ENCODE data around the gene HOGA1. TPM values are rescaled to one million over a fixed set of nuclear protein-coding genes. Genes with fewer than 3 reads are reported as not detected.
"Not testable (repeated sequence)": the region's sequence is repeated elsewhere in the genome, so short reads cannot be mapped to it uniquely, and the experiment has no call there.

Gene HOGA1
- polyA plus RNA-seq, 1 donor (not counting 4 experiments of a cell fraction or from before 2014, with no cell fraction given) = 1.0 TPM

DNA sequence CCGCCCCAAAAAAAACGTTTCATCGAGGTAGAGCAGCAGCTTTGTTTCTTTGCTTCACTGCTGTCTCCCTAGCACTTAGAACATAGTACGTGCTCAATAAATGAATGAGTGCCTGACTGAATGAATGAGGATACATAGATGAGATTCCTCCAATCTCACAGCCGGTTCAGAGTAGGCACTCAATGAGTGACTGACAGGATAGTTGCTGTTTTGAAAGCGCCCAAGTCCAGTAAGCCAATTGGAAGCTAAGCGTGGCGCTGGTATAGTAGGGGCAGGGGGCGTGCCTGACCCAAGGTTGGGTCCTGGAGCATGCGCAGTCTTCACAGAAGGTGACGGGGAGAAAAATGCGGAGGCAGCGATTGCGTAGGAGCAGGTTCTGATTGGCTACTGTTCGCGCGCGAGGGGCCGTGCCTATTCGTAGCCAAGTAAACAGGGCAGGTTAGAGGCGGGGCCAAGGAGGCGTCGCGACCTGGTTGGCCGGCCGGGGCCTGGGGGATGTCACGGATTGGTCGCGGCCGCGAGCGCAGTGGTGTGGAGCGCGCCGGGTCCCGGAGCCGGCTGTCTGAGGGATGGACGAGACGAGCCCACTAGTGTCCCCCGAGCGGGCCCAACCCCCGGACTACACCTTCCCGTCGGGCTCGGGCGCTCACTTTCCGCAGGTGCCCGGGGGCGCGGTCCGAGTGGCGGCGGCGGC lies 56.1 kb downstream of the HOGA1 start, which contains the start of gene PI4K2A:
PI4K2A (plus strand) TSS at position 498 of the 694 bp plus-strand sequence; CDS start at position 570, 72 bp downstream.
- Histone ChIP-seq H3K4me2 (ENCODE audit: control insufficient read depth, extremely low read depth, insufficient read depth, low read depth, low read length) (peak within 1 kb of the TSS; percentile 94), H3K27ac (ENCODE audit: control insufficient read depth, insufficient read depth, low read length) (peak within 1 kb of the TSS; percentile 80), H3K4me3 (ENCODE audit: control insufficient read depth in 2 of 3, extremely low read depth in 1 of 3, insufficient read depth in 2 of 3, low read depth in 1 of 3, low read length in 3 of 3) (peak within 1 kb of the TSS; percentile 88 to 94 (median 89)), H3K9ac (ENCODE audit: control insufficient read depth, extremely low read depth, insufficient read depth, low read length) (peak within 1 kb of the TSS; percentile 89), H2AFZ (ENCODE audit: control insufficient read depth, low read length) (peak within 1 kb of the TSS; percentile 85), H3K9me3 (ENCODE audit: control insufficient read depth, low read depth, low read length) (no peaks in the 10 kb centered on the region), H4K20me1 (ENCODE audit: control insufficient read depth, extremely low read depth, insufficient read depth, low read length) (no peaks in the 10 kb centered on the region), H3K27me3 (ENCODE audit: control insufficient read depth, extremely low read depth, insufficient read depth, low read length) (no peaks in the 10 kb centered on the region), H3K4me1 (ENCODE audit: control insufficient read depth, extremely low read depth, insufficient read depth, low read length) (peaks cover 5% of the 10 kb centered on the region), H3K36me3 (ENCODE audit: control insufficient read depth in 2 of 2, extremely low read depth in 1 of 2, insufficient read depth in 2 of 2, low read length in 2 of 2) (peaks cover 4 to 17% of the 10 kb centered on the region in 2 experiments), H3K9me1 (ENCODE audit: control insufficient read depth, extremely low read depth, insufficient read depth, low read length) (no peaks in the 10 kb centered on the region), H3K79me2 (ENCODE audit: control insufficient read depth, insufficient read depth, low read length) (peaks cover 45% of the 10 kb centered on the region)
- TF ChIP-seq EZH2 (IDR thresholded peaks at IDR 0.05; ENCODE audit: low read length) = no peak
- TF ChIP-seq, protein P1, sequence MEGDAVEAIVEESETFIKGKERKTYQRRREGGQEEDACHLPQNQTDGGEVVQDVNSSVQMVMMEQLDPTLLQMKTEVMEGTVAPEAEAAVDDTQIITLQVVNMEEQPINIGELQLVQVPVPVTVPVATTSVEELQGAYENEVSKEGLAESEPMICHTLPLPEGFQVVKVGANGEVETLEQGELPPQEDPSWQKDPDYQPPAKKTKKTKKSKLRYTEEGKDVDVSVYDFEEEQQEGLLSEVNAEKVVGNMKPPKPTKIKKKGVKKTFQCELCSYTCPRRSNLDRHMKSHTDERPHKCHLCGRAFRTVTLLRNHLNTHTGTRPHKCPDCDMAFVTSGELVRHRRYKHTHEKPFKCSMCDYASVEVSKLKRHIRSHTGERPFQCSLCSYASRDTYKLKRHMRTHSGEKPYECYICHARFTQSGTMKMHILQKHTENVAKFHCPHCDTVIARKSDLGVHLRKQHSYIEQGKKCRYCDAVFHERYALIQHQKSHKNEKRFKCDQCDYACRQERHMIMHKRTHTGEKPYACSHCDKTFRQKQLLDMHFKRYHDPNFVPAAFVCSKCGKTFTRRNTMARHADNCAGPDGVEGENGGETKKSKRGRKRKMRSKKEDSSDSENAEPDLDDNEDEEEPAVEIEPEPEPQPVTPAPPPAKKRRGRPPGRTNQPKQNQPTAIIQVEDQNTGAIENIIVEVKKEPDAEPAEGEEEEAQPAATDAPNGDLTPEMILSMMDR (optimal IDR thresholded peaks at IDR 0.05 in 1 of 3, IDR thresholded peaks at IDR 0.05 in 1 of 3, conservative IDR thresholded peaks at IDR 0.05 in 1 of 3; ENCODE audit: extremely low read depth in 1 of 3, insufficient read depth in 2 of 3, low read length in 3 of 3) = no peak
- DNase-seq (ENCODE audit: low read depth, low spot score) = peak; percentile 97
- dilution Hi-C loops (cut with MboI; ENCODE audit: extremely low pct_ligation_motif_present, low sequenced_read_pairs) = no loop called here
- FAIRE-seq = peak; percentile 89

DNA sequence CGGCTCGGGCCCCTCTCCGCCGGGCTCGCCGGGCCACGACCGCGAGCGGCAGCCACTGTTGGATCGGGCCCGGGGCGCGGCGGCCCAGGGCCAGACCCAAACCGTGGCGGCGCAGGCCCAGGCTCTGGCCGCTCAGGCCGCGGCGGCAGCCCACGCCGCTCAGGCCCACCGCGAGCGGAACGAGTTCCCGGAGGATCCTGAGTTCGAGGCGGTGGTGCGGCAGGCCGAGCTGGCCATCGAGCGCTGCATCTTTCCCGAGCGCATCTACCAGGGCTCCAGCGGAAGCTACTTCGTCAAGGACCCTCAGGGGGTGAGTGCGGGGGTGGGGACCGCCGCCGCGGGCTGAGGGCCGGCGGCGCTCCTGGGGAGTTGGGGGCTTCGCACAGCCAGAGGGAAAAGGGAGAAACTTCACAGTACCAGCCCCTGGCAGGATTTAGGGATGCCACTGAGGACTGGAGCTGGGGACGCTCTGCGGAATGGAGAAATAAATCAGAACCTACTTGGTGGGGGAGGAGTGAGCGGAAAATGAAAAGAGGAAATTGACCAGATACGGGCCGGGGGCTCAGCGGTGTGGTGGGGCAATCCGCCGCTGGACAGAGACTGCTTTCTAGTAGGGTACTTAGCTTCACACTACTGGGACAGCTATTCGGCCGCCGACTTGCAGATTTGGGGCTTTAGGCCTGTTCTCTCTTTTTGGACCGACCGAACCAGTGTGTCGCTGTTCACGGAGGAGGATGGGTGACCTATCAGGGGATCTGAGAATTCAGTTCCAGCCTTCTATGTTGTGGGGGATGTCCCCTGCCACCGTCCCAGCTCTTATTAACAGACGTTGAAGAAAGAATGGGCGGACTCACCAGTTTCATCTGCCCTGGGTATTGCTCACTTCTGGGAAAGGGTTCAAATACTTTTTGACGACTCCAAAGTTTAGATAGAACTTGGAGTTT lies 57.0 kb downstream of the HOGA1 start:
- dilution Hi-C loops (cut with MboI; ENCODE audit: extremely low pct_ligation_motif_present, low sequenced_read_pairs) = no loop called here
- Histone ChIP-seq H2AFZ (ENCODE audit: control insufficient read depth, low read length) (no peak overlapping the region), H3K79me2 (ENCODE audit: control insufficient read depth, insufficient read depth, low read length) (peaks cover 49% of the 10 kb centered on the region), H3K27ac (ENCODE audit: control insufficient read depth, insufficient read depth, low read length) (peak overlapping the region; percentile 80), H3K4me1 (ENCODE audit: control insufficient read depth, extremely low read depth, insufficient read depth, low read length) (peaks cover 5% of the 10 kb centered on the region), H3K9me3 (ENCODE audit: control insufficient read depth, low read depth, low read length) (no peaks in the 10 kb centered on the region), H3K9me1 (ENCODE audit: control insufficient read depth, extremely low read depth, insufficient read depth, low read length) (no peaks in the 10 kb centered on the region), H3K9ac (ENCODE audit: control insufficient read depth, extremely low read depth, insufficient read depth, low read length) (peak overlapping the region; percentile 89), H3K27me3 (ENCODE audit: control insufficient read depth, extremely low read depth, insufficient read depth, low read length) (no peaks in the 10 kb centered on the region), H3K4me2 (ENCODE audit: control insufficient read depth, extremely low read depth, insufficient read depth, low read depth, low read length) (peak overlapping the region; percentile 94), H4K20me1 (ENCODE audit: control insufficient read depth, extremely low read depth, insufficient read depth, low read length) (no peaks in the 10 kb centered on the region), H3K36me3 (ENCODE audit: control insufficient read depth in 2 of 2, extremely low read depth in 1 of 2, insufficient read depth in 2 of 2, low read length in 2 of 2) (peaks cover 4 to 17% of the 10 kb centered on the region in 2 experiments), H3K4me3 (ENCODE audit: control insufficient read depth in 2 of 3, extremely low read depth in 1 of 3, insufficient read depth in 2 of 3, low read depth in 1 of 3, low read length in 3 of 3) (peak overlapping the region; percentile 88 to 94 (median 89))
- TF ChIP-seq EZH2 (IDR thresholded peaks at IDR 0.05; ENCODE audit: low read length) = no peak
- TF ChIP-seq, protein P1 (optimal IDR thresholded peaks at IDR 0.05 in 1 of 3, IDR thresholded peaks at IDR 0.05 in 1 of 3, conservative IDR thresholded peaks at IDR 0.05 in 1 of 3; ENCODE audit: extremely low read depth in 1 of 3, insufficient read depth in 2 of 3, low read length in 3 of 3) = no peak
- DNase-seq (ENCODE audit: low read depth, low spot score) (no peak), FAIRE-seq (peak; percentile 52)

DNA sequence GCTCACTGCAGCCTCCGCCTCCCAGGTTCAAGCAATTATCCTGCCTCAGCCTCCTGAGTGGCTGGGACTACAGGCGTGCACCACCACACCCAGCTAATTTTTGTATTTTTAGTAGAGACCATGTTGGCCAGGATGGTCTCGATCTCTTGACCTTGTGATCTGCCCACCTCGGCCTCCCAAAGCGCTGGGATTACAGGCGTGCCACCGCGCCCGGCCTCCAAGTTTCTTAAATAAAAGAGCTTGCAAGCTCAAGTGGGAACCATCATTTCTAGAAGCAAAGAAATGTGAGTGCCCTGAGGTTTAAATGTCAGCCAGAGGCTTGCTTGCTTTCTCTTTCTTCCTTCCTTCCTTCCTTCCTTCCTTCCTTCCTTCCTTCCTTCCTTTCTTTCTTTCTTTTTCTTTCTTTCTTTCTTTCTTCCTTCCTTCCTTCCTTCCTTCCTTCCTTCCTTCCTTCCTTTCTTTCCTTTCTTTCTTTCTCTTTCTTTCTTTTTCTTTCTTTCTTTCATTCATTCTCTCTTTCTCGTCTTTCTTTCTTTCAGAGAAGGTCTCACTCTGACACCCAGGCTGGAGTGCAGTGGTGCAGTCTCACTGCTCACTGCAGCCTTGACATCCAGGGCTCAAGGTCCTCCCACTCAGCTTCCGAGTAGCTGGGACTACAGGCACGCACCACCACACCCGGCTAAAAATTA lies 58.4 kb downstream of the HOGA1 start:
- Histone ChIP-seq H3K4me1 (ENCODE audit: control insufficient read depth, extremely low read depth, insufficient read depth, low read length) (peaks cover 14% of the 10 kb centered on the region), H3K4me3 (ENCODE audit: control insufficient read depth in 2 of 3, extremely low read depth in 1 of 3, insufficient read depth in 2 of 3, low read depth in 1 of 3, low read length in 3 of 3) (peak overlapping the region in 2 of 3 experiments; percentile 88 to 89), H3K79me2 (ENCODE audit: control insufficient read depth, insufficient read depth, low read length) (peaks cover 58% of the 10 kb centered on the region), H3K4me2 (ENCODE audit: control insufficient read depth, extremely low read depth, insufficient read depth, low read depth, low read length) (peak overlapping the region; percentile 94), H3K36me3 (ENCODE audit: control insufficient read depth in 2 of 2, extremely low read depth in 1 of 2, insufficient read depth in 2 of 2, low read length in 2 of 2) (peaks cover 6 to 21% of the 10 kb centered on the region in 2 experiments)
- DNase-seq (ENCODE audit: low read depth, low spot score); dilution Hi-C loops (cut with MboI; ENCODE audit: extremely low pct_ligation_motif_present, low sequenced_read_pairs); H3K9me3 ChIP-seq (ENCODE audit: control insufficient read depth, low read depth, low read length); H2AFZ ChIP-seq (ENCODE audit: control insufficient read depth, low read length); FAIRE-seq; H3K27me3 ChIP-seq (ENCODE audit: control insufficient read depth, extremely low read depth, insufficient read depth, low read length); H4K20me1 ChIP-seq (ENCODE audit: control insufficient read depth, extremely low read depth, insufficient read depth, low read length); H3K9ac ChIP-seq (ENCODE audit: control insufficient read depth, extremely low read depth, insufficient read depth, low read length); H3K9me1 ChIP-seq (ENCODE audit: control insufficient read depth, extremely low read depth, insufficient read depth, low read length); H3K27ac ChIP-seq (ENCODE audit: control insufficient read depth, insufficient read depth, low read length): not testable (repeated sequence)

Measured in keratinocyte (primary cell).